Choroid plexus epithelial cell (primary cell): ENCODE data around the gene AEBP2.

Experiments
- DNase-seq: peaks from one replicate; pipeline ENCODE4 v3.0.0-alpha.2; 2010; ENCODE audit warnings: low read depth
- H3K4me3 ChIP-seq: 2 replicates; pipeline ENCODE4 v1.5.1; 2011; ENCODE audit warnings: low read depth, mild to moderate bottlenecking, control low read depth, low read length, moderate library complexity
- TF ChIP-seq, protein P1 (sequence below): conservative IDR thresholded peaks from 2 replicates; pipeline ENCODE4 v1.5.1; 2011; ENCODE audit warnings: low read depth, mild to moderate bottlenecking, control low read depth, inconsistent platforms, low read length, moderate library complexity

Gene AEBP2

GRCh38 chr12:19489168-19489567, 49.9 kb downstream of the AEBP2 start:
- TF ChIP-seq, protein P1, sequence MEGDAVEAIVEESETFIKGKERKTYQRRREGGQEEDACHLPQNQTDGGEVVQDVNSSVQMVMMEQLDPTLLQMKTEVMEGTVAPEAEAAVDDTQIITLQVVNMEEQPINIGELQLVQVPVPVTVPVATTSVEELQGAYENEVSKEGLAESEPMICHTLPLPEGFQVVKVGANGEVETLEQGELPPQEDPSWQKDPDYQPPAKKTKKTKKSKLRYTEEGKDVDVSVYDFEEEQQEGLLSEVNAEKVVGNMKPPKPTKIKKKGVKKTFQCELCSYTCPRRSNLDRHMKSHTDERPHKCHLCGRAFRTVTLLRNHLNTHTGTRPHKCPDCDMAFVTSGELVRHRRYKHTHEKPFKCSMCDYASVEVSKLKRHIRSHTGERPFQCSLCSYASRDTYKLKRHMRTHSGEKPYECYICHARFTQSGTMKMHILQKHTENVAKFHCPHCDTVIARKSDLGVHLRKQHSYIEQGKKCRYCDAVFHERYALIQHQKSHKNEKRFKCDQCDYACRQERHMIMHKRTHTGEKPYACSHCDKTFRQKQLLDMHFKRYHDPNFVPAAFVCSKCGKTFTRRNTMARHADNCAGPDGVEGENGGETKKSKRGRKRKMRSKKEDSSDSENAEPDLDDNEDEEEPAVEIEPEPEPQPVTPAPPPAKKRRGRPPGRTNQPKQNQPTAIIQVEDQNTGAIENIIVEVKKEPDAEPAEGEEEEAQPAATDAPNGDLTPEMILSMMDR = no peak
- DNase-seq = no peak
- no peak overlapping the region for H3K4me3 ChIP-seq

GRCh38 chr12:19490908-19491307, 51.6 kb downstream of the AEBP2 start:
- no peak overlapping the region for H3K4me3 ChIP-seq
- no peak for DNase-seq
- TF ChIP-seq, protein P1 = no peak

DNA sequence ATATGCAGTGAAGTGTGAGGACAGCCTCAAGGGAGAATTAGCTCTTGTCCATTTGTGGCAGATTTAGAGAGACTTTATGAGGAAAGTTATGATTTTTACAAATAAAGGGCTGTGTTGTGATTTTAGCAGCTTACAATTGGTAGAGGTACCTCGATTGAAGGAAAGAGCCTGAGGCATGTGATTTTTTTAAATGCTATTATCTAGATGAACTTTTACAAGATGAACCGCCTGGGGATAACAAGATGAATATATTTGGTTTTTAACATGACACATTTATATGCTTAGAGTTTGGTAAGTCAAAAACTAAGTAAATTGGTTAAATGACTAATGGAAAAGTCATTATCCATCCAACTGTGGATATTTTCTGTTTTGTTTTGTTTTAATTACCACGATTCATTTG, 52.6 kb downstream of the AEBP2 start:
- no peak for DNase-seq
- H3K4me3 ChIP-seq = no peak overlapping the region
- TF ChIP-seq, protein P1 = no peak

DNA sequence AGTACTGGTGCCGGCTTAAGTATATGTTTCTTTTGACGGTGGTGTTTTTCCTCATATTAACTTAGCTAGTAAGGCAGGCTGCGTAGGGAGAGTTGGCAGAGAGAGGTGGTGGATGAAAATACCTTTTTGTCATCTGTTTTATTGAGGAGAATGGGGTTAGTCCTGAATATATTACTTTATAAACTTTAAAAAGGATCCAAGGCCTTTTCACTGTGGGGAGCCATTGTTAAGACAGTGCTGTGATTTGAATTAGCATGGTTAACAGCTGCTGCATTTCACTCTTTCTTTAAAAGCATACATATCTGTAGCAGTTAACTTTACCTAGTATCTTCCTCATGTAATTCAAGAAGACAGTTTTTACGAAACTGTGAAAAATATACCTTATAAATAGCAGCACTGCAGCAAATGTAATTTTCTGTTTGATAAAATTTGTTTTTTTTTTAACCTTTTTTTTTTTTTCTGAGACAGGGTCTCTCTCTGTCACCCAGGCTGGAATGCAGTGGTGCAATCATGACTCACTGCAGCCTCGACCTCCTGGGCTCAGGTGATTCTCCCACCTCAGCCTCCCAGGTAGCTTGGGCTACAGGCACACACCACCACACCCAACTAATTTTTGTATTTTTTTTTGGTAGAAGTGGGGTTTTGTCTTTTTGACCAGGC, 57.1 kb downstream of the AEBP2 start:
- no peak for DNase-seq
- TF ChIP-seq, protein P1 = no peak
- no peak overlapping the region for H3K4me3 ChIP-seq

- no peak for DNase-seq
- TF ChIP-seq, protein P1 = no peak
- H3K4me3 ChIP-seq = no peak overlapping the region
Observed at GRCh38 chr12:19498099-19498498, 58.8 kb downstream of the AEBP2 start.

DNA sequence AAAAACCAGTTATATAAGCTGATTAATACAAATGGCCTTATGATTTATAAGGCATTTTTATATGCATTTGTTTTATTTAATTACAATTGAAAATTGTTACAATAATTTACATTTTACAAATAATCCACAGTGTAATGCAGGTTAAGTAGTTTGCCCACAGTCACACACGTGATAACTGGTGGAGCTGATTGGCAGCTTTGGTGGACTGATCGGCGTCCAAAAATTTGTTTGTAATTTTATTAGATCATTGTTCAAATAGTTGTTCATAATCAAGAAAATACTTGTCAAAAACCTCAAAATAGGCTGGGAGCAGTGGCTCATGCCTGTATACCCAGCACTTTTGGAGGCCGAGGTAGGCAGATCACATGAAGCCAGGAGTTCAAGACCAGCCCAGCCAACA, 59.7 kb downstream of the AEBP2 start:
- no peak overlapping the region for H3K4me3 ChIP-seq
- DNase-seq = no peak
- TF ChIP-seq, protein P1 = no peak

DNA sequence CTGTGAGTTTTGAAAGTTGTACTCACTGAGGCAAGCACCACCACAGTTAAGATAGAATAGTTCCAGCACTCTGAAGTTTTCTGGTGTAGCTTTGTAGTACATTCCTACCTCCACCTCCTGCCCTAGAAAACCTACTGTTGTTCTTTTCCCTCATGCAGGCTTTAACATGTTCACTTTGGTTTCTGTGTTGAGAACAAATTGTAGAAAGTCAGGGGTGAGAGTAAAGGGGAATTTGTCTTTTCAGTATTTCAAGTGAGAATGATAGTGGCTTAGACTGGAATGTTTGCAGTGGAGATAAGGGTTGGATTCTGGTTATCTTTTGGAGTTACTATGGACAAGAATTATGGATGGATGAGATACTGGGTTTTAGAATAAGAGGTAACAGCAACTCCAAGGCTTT, 67.2 kb downstream of the AEBP2 start:
- peak; percentile 57 for DNase-seq
- TF ChIP-seq, protein P1 = no peak
- H3K4me3 ChIP-seq = no peak overlapping the region
